UCSD-AML1 (cell line): ENCODE data around the gene AUH.
A peak's percentile ranks its signal among the peaks of the same experiment; 100 is the strongest.

Experiments used
- DNase-seq: peaks from one replicate; lab custom pipeline; 2025; ENCODE audit not compliant: unreplicated experiment; lab: John Stamatoyannopoulos, UW

Gene AUH

DNA sequence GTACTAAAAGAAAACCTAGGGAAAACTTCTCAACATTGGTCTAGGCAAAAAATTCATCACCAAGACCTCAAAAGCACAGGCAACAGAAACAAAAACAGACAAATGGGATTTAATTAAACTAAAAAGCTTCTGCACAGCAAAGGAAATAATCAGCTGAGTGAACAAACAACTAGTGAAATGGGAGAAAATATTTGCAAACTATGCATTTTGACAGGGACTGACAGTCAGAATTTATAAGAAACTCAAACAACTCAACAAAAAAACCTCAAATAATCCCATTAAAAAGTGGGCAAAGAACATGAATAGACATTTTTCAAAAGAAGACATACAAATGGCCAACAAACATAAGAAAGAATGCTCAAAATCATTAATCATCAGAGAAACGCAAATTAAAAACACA lies 189.4 kb downstream of the AUH start:
- DNase-seq, result no peak

DNA sequence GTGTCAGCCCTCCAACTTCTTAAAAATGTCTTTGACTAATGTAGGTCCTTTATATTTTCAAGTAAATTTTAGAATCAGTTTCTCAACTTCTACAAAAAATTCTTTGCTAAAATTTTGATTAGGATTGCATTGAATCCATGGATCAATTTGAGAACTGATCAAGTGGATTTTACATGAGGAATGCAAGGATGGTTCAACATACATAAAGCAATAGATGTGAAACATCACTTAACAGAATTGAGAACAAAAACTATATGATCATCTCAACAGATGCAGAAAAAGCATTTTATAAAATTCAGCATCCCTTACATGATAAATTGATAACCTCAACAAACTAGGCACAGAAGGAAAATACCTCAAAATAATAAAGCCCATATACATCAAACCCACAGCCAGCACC lies 190.8 kb downstream of the AUH start:
- DNase-seq, result no peak

DNA sequence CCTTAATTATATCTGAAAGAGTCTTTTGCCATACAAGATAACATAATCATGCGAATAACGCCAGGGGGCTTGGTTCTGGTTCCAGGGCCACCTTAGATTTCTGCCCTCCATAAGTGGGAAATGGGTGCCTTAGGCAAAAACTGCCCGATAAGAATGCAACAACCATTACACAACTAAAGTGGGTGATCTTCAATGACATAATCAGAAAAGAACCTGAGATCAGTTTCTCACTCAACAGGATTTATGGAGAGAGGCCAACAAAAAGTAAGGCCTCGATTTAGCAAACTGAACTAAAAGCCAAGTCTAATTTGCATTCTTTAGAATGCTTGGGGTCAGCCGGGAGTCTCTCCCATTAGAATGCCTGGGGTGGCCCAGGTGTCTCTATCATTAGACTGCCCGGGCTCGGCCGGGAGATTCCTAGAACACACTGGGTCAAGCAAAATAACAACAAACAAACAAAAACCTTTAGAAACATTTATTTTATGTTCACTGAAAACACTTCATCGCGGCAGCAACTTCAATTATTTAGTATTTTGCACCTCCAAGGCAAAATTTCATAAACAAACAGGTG lies 194.8 kb downstream of the AUH start:
- no peak for DNase-seq

DNA sequence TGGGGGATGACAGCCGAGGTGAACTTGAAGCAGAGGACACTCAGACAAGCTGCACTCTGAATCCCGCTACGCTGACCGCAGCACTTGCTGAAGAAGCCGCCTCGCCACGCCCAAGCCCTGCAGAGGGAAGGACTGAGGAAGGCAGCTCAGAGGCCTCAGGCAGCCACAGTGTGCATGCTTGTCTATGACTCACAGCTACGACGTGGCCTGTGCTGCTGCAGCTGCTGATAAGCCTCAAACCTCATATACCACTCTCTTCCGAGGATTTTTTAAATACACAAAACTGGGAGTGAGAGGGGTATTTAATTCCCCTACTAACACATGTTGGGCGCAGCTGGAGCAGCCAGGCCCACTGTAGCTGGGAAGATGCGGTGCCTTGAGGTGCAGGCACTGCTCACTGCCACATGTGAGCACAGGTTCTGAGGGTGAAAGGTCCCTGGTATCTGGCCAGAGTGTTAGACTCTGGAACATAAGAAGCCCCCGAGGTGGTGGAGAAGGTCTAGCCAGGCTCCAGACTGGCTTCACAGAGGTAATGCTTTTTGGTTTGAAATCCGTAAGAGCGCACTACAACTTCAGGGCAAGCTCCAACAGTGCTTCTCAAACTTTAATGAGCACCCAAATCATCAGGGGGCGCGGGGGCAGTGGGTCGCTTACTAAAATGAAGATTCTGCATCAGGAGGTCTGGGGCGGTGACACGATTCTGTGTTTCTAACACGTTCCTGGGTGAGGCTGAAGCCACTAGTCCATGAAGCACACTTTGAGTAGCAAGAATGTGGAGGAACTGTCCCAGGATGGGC lies 196.8 kb downstream of the AUH start:
- DNase-seq, result peak; percentile 84
